RWPE1 (cell line): Measurements from ENCODE around the gene EIF4A3.
A peak's percentile ranks its signal among the peaks of the same experiment; 100 is the strongest.

Source experiments
- CTCF ChIA-PET: fragments of 350-600 bp; sonication (Branson Sonifier 250); formaldehyde crosslinking; extraction: SDS; loops from one replicate; lab custom pipeline; 2021; lab: Yijun Ruan, JAX
- POLR2A ChIA-PET: fragments of 400-600 bp; formaldehyde crosslinking; extraction: SDS; loops from one replicate; lab custom pipeline; 2020; ENCODE audit warnings: antibody characterized with exemption; ENCODE audit not compliant: low non-redundant PET; lab: Yijun Ruan, JAX
- DNase-seq: peaks from one replicate; pipeline ENCODE4 v3.0.0; 2012; ENCODE audit warnings: low spot score
- H3K27ac ChIP-seq: fragments of 450-650 bp; 2 replicates; pipeline ENCODE4 v1.5.1; 2017
- CTCF ChIP-seq: fragments of 450-650 bp; conservative IDR thresholded peaks from 2 replicates; pipeline ENCODE4 v1.5.1; 2017; ENCODE audit warnings: low read depth, mild to moderate bottlenecking

The EIF4A3 gene

GRCh38 chr17:80114758-80115157 lies 32.2 kb downstream of the EIF4A3 start:
- DNase-seq: no peak
- ChIA-PET POLR2A (interaction anchor here (0.7 kb wide), 1 partner anchor 73 kb away, joined by 4 read pairs; no protein-coding TSS in a partner anchor), CTCF (interaction anchor here (0.7 kb wide), 1 partner anchor 54 kb away, joined by 3 read pairs; no protein-coding TSS in a partner anchor)
- H3K27ac ChIP-seq: no peak overlapping the region
- no peak for TF ChIP-seq CTCF

- ChIA-PET CTCF (interaction anchor here (0.7 kb wide), 1 partner anchor 11 kb away, joined by 3 read pairs; no protein-coding TSS in a partner anchor), POLR2A (interaction anchor here (0.6 kb wide), 1 partner anchor 139 kb away, joined by 4 read pairs; no protein-coding TSS in a partner anchor)
- no peak for DNase-seq
- no peak for TF ChIP-seq CTCF
- H3K27ac ChIP-seq: no peak overlapping the region
These were observed 33.9 kb downstream of the EIF4A3 start for GRCh38 chr17:80113033-80113484.

GRCh38 chr17:80112471-80113032 lies 34.4 kb downstream of the EIF4A3 start:
- ChIA-PET POLR2A (no interaction called here), CTCF (no interaction called here)
- DNase-seq: no peak
- no peak for TF ChIP-seq CTCF
- no peak overlapping the region for H3K27ac ChIP-seq

GRCh38 chr17:80111702-80112470 lies 35.0 kb downstream of the EIF4A3 start:
- no peak for DNase-seq
- no peak overlapping the region for H3K27ac ChIP-seq
- ChIA-PET POLR2A (no interaction called here), CTCF (no interaction called here)
- TF ChIP-seq CTCF: no peak

GRCh38 chr17:80110927-80111701 lies 35.8 kb downstream of the EIF4A3 start:
- H3K27ac ChIP-seq: no peak overlapping the region
- no peak for TF ChIP-seq CTCF
- ChIA-PET POLR2A (interaction anchor here (0.8 kb wide), 1 partner anchor 13 kb away, joined by 3 read pairs; no protein-coding TSS in a partner anchor), CTCF (interaction anchor here (0.6 to 0.9 kb wide), 2 partner anchors 103 to 454 kb away, joined by 3 read pairs; no protein-coding TSS in a partner anchor)
- DNase-seq: no peak

GRCh38 chr17:80110447-80110812 lies 36.5 kb downstream of the EIF4A3 start:
- DNase-seq: no peak
- ChIA-PET CTCF (interaction anchor here (0.6 to 0.9 kb wide), 4 partner anchors 12 to 455 kb away, joined by 3 to 5 read pairs (median 3); no protein-coding TSS in a partner anchor), POLR2A (interaction anchor here (0.8 kb wide), 1 partner anchor 13 kb away, joined by 3 read pairs; no protein-coding TSS in a partner anchor)
- peak overlapping the region; percentile 80 for H3K27ac ChIP-seq
- TF ChIP-seq CTCF: no peak
